Stimulated activated CD4-positive, alpha-beta T cell treated with anti-CD3 and anti-CD28 coated beads, TNF-alpha, amount 100 ng/mL, for 1 hour (primary cell): ENCODE results near the gene ZFP36L2.

Experiments used
- DNase-seq, 3 donors: peaks; one replicate each; pipeline ENCODE4 v3.0.0-alpha.2; 2020; ENCODE audit warnings: low read depth in 3 of 3, low spot score in 1 of 3

The ZFP36L2 gene

GRCh38 chr2:43224131-43224570 lies 2.3 kb downstream of the ZFP36L2 start:
- DNase-seq: peak; percentile 52 to 57 (median 56)

DNA sequence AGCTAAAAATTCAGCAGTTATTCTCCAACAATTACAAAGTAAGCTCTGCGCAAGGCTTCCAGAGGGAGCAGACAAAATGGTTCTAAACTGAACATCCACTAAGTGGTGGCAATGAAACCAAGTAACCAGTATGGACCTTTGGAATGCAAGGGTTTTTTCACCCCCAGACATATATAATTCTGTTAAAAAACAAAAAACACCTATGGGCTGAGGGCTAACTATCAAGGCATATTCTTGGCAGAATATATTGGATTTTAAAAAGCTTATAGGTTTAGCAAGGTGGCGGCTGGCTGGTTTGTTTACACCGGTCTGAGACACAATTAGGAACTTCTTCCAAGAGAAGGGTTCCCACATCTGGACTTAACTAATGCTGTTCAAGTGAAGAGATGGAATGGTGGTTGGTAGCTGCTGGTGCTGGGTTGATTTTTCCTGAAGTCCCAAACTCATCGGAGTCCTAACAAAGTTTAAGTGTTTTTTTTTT lies 2.8 kb downstream of the ZFP36L2 start:
- no peak for DNase-seq

DNA sequence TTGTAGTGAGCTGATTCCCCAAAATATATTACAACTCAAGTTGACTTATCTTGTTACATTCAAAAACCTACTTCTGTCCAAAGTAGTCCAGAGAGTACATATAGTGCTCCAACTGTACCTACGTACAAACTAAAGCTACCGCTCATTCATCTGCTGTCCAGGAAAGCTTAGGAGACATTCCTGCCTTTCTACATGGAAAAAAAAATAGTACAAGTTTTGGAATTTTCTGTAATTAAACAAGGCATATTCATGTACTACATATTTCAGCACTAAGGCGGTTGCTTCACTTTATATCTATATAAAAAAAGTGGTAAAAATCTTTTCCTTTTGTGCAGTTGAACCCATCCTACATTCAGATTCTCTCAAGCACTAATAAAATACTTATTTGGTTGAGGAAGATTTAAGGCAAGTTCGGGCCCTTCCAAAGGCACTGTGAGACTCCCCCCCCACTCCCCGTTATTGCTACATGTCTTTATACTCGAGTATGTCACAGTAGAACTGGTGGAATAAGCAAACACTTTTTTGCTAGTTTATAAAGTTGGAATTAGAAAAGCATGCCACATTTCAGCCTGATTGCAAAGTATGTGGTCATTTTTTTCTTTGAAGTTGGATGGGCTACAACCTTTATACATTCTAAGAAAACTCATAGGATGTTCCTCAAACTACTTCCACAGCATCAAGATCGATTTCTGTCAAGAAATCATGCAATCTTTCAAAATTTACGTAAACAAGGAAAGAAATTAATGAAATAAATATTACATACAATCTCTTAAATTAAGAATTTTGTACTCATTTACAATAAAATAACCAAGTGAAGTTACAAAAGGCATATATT lies 3.7 kb downstream of the ZFP36L2 start:
- DNase-seq: no peak

DNA sequence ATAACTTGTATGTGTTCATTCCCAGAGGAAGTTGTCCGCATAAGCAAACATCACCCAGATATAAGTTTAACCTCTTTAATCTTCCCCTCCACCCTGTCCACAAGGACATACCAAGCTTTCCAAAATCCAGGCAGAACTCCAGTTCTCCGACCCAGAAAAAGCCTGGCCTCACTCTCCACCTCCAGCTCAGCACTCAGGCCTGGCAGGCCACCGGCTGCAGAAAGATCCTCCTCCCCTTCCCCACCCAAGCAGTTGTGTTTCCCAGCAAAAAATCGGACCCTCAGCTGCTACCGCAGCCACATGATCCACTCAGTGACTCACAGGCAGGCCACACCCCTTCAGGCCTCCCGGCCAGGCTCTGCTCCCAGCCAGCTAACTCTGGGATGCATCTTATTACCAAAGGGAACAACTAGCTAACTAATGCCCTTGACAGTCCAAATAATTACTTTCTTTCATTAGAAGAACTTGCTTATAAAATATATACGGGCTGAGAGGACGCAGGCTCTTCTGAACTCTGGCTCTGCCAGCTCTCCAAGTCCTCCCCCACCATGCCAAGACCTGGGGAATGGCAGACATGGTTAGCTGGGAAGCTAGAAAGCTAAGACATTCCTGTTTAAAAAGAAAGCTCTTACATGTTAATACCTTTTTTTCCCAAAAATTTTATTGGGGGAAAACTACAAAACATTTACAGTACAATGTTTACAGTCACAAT lies 4.5 kb downstream of the ZFP36L2 start:
- DNase-seq: no peak

GRCh38 chr2:43221124-43221762 lies 5.2 kb downstream of the ZFP36L2 start:
- DNase-seq: no peak

GRCh38 chr2:43220760-43221123 lies 5.7 kb downstream of the ZFP36L2 start:
- DNase-seq: no peak

DNA sequence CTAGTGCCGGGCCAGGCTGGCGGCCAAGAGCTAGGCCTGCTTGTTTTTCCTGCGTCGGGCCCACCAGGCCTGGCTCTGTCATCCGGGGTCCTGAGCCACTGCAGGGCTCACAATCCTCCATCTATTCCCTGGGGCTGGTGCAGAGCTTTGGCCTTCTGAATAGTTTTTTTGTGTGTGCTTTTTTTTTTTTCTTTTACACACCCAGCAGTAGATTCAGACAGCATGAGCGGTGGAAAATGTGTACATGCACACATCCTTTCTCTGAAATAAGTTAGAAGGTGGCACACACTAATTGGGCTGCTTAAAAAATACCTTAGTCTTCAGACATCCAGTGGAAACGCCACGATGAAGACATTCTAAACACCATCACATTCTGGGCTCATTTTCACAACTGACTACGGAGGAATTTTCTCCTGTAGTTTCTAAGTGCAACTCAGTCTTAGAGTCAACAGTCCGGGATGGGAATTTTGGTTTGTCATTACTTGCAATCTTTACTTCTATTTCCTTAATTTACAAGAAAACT lies 6.1 kb downstream of the ZFP36L2 start:
- DNase-seq: no peak

DNA sequence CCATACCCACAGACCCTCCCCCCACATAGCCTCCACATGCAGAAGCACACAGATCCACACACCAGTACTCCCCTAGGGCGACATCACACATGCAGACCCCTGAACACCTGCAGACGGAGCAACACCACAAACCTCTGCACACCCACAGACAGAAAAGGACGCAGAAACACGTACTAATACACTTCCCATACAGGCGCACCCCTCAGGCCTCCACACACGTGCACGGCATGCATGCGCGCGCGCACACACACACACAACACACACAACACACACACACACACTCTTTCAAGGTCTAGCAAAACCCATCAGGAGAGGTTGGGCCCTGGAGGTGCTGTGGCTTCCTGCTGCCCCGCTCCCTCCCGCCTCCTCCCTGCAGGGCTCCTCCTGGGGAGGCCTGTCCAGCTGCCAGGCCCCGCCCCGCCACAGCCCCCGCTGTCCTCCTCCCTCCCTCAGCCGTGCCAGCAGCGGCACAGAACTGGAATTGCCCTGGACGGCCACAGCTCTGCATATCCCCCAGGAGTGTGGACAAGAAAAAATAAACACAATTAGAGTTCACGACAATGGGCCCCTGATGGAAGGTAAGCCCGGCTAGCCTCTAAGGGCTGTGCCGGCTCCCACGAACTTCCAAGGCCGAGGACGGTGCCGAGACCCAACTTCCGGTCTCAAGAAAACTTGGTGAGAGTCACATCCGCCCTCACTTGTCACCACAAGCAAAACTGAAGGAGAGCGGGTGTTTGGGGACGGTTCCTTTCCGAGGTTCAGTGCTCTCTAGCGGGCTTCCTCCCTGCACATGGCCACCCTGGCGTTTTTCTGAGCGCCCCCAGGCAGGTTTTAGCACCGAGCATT lies 6.8 kb downstream of the ZFP36L2 start:
- DNase-seq: peak; percentile 48 to 59 (median 53)

DNA sequence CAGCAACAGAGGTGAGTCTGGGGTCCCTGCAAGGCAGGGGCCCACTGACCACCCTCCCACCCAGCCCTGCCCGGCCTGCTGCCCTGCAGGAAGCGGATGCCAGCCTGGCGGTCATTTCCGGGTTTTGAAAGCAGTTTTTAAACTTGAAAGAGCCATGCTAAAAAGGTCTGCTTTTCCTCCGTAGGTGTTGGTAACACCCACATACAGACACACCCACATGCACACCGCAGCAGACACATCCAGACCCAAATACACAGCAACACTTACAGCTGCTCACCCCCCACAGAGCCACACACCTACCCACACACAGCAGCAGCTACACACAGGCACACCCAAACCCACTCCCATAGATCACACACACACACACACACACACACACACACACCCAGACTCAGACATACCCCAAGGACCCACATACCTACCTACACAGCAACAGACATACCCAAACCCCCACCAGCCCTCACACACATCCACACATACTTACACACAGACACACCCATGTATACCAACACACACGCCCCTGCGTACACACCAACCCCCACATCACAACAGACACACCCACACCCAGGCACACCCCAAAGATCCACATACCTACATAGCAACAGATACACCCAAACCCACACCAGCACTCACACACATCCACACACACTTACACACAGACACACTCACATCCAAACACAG lies 7.6 kb downstream of the ZFP36L2 start:
- peak in 2 of 3 donors; percentile 60 to 77 for DNase-seq

DNA sequence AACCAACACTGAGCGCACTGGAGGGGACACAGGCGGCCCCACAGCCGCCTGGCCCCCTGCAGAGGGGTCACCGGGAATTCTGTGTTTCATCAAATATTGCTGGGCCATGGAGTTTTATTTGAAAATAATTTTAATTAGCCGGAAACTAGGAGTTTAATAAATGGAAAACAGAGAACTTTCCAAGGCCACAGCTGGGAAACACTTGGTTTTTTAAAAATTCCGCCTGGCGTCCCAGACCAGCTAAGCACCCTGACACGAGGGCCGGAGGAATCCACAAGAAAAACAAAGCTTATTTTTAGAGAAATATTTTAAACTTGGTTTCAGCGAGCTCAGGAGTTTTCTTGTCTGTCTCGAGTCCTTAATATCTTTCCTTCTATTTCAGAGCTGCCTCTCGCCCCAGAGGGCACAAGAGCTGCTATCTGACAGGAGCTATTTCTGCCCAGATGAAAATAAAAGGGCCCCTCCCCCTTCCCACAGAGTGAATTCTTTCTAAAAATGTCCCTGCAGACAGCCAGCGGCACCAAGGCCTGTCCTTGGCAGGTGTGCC lies 8.2 kb downstream of the ZFP36L2 start:
- DNase-seq: no peak

- no peak for DNase-seq
Measured at GRCh38 chr2:43217228-43218154, 8.9 kb downstream of the ZFP36L2 start.

- DNase-seq: no peak
Measured at GRCh38 chr2:43216629-43217028, 9.8 kb downstream of the ZFP36L2 start.

DNA sequence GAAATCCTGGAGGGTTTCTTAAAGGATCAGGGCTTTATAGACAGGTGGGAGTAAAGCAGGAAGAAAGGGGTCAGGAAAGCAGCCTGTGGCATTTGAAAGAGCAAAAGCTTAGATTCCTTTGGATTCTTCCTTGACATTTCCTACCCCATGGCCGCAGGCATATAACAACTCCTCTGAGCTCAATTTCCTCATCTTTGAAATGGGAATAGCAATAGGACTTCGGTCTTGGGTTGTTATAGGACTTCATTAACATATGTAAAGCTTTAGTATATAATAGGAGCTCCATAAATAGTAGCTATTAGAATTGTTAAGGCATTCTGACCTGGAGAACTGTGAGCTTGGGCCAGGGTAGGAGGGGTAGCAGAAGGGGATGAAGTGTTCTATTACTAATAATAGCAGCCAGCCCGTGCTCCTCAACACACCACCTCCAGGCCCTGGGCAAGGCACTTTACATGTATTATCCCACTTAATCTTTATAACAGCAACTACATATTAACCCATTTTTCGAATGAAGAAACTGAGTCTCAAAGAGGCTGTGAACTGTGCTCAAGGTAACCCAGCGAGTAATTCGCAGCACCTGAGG lies 10.6 kb downstream of the ZFP36L2 start:
- no peak for DNase-seq

DNA sequence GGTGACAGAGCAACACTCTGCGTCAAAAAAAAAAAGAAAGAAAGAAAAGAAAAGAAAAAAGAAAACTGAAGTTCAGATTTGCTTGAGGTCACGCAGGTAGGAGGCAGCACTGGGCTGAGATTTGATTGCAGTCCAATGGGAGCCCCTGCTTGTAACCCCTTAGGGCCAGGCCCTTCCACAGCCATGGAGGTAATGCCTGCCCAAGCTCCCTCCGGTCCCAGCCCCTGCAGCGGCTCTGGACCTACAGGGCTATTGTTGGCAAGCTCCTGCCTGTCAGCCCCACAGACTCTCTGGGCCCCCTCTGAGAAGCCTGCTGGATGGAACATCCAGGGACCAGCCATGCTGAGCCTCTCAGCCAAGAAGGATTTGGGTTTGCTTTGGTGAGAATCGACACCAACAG lies 12.2 kb downstream of the ZFP36L2 start:
- no peak for DNase-seq

GRCh38 chr2:43212931-43213330 lies 13.5 kb downstream of the ZFP36L2 start:
- no peak for DNase-seq

DNA sequence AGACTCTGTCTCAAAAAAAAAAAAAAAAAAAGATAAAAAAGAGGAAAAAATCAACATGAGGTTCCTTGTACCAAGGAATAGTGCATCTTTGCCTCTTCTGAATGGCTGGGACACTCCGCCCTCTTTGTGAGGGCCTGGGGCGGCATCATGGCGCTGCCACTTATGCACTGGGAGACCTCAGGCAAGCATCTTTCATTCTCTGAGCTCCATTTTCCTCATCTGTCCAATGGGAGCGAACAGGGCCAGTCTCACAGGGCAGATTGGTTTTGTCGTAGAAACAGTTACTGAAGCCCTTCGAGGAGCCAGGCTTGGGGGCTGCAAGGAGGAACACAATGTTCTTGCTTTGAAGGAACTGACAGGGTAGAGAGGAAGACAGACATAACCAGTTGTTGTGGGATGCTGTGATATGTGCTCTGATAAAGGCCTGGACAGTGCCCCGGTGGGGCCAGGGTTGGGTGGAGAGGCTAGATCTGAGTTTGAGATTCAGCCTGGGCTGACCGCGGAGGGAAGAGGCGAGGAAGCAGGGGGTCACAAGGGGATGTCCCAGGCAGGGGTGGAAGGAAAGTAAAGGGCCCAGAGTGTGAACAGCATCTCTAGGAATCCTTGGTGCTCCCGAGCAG lies 14.1 kb downstream of the ZFP36L2 start:
- DNase-seq: no peak

DNA sequence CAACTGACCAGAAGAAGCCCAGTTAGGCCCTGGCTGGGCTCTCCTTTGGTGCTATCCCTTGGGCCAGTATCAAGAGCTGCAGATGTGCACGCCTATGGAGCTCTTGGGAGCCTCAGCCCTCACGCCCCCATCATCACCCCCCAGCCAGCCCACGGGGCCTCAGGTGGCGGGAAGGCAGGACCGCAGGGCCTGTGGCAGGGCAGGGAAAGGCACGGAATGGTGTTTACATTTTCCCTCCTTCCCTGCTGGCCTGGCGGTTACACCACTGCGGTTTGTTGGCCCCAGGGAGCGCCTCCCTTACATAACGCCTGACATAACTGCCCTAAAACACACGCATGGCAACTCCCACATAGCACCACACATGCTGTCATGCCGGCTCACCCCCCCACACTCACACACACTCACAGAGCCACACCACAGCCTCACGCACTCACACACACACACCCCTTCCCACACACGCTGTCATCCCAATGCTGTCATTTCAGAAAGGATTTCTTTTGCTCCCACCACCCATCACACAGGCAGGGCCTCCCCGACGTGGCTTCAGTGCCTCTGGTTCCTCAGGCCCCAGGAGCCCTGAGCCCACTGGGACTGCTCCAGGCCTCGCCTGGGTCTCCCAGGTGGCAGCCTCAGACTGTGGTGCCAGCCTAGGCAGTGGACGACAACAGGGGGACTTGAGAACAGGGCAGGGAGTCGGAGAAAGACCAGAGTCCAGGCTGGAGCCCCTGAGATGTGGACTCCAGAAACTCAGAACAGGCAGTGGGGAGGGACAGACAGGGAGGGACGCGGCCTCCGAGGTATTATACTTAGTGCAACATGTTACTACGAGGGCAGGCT lies 15.7 kb downstream of the ZFP36L2 start:
- DNase-seq: no peak
